HG02981 (cell line): ENCODE results near the gene ACAP3.
A peak's percentile ranks its signal among the peaks of the same experiment; 100 is the strongest.

Experiments used
- ATAC-seq: cut with Tn5 transposase; IDR thresholded peaks from one replicate; pipeline ENCODE4 v1.9.1; 2021; ENCODE audit warnings: mild to moderate bottlenecking, moderate library complexity; ENCODE audit not compliant: unreplicated experiment

Gene ACAP3

DNA sequence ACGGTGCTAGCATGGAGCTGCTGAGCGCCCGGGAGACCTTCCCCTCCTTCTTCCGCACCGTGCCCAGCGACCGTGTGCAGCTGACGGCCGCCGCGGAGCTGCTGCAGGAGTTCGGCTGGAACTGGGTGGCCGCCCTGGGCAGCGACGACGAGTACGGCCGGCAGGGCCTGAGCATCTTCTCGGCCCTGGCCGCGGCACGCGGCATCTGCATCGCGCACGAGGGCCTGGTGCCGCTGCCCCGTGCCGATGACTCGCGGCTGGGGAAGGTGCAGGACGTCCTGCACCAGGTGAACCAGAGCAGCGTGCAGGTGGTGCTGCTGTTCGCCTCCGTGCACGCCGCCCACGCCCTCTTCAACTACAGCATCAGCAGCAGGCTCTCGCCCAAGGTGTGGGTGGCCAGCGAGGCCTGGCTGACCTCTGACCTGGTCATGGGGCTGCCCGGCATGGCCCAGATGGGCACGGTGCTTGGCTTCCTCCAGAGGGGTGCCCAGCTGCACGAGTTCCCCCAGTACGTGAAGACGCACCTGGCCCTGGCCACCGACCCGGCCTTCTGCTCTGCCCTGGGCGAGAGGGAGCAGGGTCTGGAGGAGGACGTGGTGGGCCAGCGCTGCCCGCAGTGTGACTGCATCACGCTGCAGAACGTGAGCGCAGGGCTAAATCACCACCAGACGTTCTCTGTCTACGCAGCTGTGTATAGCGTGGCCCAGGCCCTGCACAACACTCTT, 24.5 kb upstream of the ACAP3 start:
- no peak for ATAC-seq

GRCh38 chr1:1331068-1331965, 23.6 kb upstream of the ACAP3 start, which contains the start of gene TAS1R3:
Gene TAS1R3 (plus strand): TSS chr1:1331280. CDS start chr1:1331346, 66 bp downstream.
- no peak for ATAC-seq

- no peak for ATAC-seq
These were observed 22.8 kb upstream of the ACAP3 start for GRCh38 chr1:1330366-1331067.

GRCh38 chr1:1329304-1330210, 21.8 kb upstream of the ACAP3 start:
- no peak for ATAC-seq

GRCh38 chr1:1328254-1328653, 20.5 kb upstream of the ACAP3 start:
- ATAC-seq = no peak

DNA sequence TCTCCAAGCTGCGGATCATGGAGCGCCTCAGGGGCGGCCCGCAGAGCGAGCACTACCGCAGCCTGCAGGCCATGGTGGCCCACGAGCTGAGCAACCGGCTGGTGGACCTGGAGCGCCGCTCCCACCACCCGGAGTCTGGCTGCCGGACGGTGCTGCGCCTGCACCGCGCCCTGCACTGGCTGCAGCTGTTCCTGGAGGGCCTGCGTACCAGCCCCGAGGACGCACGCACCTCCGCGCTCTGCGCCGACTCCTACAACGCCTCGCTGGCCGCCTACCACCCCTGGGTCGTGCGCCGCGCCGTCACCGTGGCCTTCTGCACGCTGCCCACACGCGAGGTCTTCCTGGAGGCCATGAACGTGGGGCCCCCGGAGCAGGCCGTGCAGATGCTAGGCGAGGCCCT, 19.6 kb upstream of the ACAP3 start:
- no peak for ATAC-seq

DNA sequence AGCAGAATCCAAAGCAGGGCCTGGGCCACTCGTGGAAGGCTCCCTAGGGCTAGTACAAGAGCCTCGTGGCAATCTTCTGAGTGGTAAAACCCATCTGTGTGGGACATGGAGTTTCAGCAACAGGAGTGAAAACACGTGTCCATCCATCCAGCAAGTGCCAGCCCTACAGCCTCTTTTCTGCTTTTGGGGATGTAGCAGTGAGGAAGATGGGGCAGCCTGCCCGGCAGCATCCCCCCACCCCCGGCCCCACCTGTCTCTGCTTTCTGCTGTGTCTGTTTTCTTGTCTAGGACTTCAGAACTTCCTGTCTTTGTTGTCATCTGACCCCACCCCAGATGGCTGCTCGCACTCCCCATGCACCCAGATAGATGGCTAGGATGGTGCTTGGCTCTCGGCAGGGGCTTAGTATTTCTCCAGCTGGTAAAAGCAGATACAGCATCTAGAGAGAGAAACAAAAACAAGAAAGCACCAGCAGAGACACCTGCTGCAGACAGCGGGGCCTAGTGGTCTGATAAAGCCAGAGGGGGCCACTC, 18.4 kb upstream of the ACAP3 start:
- no peak for ATAC-seq

DNA sequence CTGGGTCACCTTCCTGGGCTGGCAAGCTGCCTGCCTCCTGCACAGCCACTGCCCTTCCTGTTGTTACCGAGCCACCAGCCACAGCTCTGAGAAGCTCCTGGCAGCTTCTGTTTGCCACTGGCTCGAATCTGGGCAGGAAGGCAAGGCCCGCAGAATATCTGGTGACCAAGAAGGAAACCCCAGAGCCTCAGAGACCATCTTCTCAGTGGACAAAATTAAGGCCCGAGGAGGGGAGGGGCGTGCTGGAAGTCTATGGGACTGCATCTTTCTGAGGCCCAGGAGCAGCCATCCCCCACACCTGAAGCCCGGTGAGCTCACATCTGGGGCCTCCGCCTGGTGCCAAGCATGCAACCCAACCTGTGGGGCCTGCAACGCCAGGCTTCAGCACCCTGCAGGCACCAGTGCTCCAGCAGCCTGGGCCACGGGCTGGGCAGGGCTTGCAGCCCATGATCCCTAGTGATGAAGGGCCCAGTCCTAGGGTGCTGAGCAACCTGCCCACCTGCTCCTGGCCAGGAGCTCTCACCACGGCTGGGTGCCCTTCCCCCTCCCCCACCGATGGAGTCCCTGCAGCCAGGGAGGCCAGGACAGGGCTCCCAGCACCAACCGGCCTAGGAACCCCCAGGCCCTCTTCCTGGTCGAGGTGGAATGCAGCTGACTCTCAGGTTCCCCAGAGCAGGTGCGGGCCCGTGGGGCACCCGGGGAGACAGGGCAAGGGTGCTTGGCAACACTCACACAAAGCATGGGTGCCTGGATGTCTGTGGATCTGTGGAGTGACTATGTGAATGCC, 17.8 kb upstream of the ACAP3 start:
- no peak for ATAC-seq

- ATAC-seq = peak; percentile 70
These were observed 17.0 kb upstream of the ACAP3 start, which contains the start of the genes CPTP and INTS11 for GRCh38 chr1:1324524-1325287. Gene CPTP (plus strand): TSS chr1:1324802. CDS start chr1:1326911, 2,109 bp downstream. Gene INTS11 (minus strand): TSS chr1:1324660. CDS start chr1:1324608, 52 bp downstream.

GRCh38 chr1:1324084-1324523, 16.4 kb upstream of the ACAP3 start:
- peak; percentile 17 for ATAC-seq

DNA sequence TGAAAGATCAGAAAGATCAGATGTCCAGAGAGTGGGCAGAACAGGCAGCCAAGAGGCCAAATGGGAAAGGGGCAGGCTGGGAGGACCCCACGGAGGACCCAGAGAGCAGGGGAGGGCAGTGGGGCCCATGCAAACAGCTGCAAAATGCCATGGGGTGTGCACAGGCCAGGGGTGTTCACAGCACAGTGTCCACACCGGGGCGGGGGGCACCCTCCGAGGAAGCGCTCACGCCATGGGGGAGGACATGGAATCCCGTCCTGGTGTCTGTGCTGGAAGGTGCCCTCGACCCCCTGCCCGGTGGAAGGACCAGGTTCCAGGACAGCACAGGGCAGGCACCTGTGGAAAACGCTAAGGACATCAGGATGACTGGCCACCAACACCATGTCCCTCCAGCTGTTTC, 15.2 kb upstream of the ACAP3 start:
- ATAC-seq = no peak

- no peak for ATAC-seq
These were observed 14.7 kb upstream of the ACAP3 start for GRCh38 chr1:1322418-1322817.

DNA sequence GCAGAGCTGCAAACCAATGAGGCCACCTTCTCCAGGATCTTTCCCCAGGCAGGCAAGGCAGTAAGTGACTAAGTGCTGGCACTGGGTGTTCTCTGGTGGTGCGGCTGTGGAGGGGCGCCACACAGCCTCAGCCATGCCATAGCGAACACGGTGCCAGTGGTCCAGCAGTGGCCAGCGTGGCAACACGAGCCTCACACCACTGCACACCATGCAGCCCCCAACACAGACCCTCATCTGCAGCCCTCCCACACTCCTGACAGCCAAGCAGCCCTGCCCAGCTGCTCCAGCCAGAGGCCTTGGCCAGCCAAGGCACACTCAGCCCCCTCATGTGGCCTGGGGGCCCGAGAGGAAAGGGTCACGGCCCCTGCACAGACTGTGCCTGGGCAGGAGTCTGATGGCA, 13.7 kb upstream of the ACAP3 start:
- no peak for ATAC-seq

DNA sequence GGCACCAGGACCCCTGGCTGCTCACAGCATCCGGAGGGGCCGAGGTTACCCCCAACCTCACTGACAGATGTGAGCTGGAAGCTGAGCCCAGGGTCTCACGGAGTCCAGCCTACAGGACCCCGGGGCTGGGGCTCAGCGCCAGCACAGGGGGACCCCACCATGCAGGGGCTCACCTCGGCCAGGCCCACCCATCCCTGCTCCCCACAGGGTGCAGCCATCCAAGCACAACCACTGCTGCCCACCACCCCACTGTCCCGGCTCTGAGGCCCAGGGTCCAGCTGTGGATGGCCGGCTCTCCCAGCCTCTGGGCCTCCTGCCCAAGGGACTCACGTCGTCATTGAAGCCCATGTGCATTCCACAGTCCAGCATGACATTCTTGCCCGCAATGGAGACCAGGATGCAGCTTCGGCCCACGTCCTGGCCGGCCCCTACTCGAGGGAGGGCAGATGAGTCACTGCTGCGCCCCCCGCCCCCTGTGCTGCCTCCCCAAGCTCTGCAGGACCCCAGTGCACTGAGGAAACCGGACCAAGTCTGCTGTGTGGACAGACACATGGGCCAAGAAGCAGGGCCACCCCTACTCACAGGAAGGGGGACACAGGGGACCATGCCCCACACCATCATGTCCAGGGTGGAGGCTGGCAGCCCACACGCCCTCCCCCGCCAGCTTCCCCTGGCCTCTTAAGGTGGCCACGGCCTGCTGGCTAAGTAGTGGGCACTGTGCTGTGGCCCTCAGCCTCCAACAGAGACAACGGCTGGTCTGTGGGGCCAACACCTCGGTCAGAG, 13.1 kb upstream of the ACAP3 start:
- ATAC-seq = no peak

DNA sequence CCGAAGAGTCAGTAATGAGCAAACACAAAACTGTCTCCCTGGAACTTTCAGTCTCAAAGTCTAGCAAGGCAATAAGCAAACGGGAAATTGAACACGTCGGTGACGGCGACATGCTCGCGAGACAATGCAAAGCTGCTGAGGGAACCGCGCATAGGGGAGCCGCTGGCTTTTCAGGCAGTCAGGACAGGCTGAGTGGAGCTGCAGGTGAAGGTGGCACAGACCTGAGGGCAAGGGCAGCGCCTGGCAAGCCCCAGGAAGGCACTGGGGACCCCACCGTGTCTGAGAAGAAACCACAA, 11.9 kb upstream of the ACAP3 start:
- no peak for ATAC-seq

DNA sequence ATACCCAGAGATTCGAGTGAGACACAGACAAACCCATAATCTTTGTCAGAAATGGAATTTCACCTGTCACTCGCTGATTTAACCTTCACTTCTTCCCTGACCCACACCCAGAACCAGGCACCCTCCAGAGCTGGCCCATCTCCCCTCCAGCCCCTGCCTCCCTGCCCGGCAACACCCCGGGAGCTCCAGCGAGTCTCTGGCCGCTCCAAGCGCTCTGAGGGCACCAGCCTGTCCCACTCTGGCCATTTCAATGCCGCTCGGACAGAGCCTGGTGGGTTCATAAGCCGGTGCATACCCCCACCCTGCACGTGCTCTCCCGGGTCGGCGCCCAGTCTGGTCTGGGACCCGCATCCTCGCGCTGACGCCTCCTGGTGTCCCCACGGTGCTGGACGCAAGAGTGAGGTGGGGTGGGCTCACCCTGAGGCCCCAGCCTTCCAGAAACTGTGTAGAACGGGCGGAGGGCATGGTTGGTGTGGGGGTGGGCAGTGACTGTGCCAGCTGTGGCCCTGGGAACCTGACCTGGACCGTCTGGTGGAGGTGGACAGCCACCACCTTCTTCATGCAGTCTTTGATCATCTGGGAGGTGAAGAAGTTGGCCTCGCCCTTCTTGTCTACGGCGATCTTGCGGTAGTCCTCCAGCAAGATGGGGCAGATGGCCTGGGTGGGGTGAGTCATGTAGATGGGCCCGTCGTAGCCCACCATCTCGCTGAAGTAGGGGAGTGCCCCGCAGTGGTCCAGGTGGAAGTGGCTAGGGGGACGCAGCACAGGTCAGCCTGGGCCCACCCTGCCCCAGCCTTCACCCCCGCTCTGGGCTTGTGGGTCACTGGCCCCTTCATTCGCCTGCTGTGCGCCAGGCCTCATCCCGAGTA, 11.3 kb upstream of the ACAP3 start:
- ATAC-seq = no peak

- no peak for ATAC-seq
These were observed 10.5 kb upstream of the ACAP3 start for GRCh38 chr1:1318131-1318652.
